Measurements from ENCODE around the gene CDH13. TPM values are rescaled to one million over a fixed set of nuclear protein-coding genes. Genes with fewer than 3 reads are reported as not detected.

The CDH13 gene
- total and polyA plus RNA-seq, 9 of the 15 experiments (the other 6 are each of a cell fraction or from before 2014, with no cell fraction given) = 0.03 TPM; not detected in 8

- ATAC-seq = no peak
- H3K27me3 ChIP-seq (ENCODE audit: control insufficient read depth in 2 of 2, insufficient read depth in 2 of 2, low read length in 2 of 2) = no peaks in the 10 kb centered on the region
- no peaks in the 10 kb centered on the region for H3K4me1 ChIP-seq (replicated peaks in 1 of 2; ENCODE audit: control insufficient read depth in 2 of 2, insufficient read depth in 2 of 2, low read length in 2 of 2)
- no peak overlapping the region for H3K9ac ChIP-seq (ENCODE audit: insufficient read depth in 1 of 2, low read depth in 2 of 2, low read length in 2 of 2)
- TF ChIP-seq, protein P1, sequence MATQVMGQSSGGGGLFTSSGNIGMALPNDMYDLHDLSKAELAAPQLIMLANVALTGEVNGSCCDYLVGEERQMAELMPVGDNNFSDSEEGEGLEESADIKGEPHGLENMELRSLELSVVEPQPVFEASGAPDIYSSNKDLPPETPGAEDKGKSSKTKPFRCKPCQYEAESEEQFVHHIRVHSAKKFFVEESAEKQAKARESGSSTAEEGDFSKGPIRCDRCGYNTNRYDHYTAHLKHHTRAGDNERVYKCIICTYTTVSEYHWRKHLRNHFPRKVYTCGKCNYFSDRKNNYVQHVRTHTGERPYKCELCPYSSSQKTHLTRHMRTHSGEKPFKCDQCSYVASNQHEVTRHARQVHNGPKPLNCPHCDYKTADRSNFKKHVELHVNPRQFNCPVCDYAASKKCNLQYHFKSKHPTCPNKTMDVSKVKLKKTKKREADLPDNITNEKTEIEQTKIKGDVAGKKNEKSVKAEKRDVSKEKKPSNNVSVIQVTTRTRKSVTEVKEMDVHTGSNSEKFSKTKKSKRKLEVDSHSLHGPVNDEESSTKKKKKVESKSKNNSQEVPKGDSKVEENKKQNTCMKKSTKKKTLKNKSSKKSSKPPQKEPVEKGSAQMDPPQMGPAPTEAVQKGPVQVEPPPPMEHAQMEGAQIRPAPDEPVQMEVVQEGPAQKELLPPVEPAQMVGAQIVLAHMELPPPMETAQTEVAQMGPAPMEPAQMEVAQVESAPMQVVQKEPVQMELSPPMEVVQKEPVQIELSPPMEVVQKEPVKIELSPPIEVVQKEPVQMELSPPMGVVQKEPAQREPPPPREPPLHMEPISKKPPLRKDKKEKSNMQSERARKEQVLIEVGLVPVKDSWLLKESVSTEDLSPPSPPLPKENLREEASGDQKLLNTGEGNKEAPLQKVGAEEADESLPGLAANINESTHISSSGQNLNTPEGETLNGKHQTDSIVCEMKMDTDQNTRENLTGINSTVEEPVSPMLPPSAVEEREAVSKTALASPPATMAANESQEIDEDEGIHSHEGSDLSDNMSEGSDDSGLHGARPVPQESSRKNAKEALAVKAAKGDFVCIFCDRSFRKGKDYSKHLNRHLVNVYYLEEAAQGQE (IDR thresholded peaks at IDR 0.05; ENCODE audit: borderline replicate concordance) = peak; percentile 59
- TF ChIP-seq, protein P1 (CRISPR knock-in tag; IDR thresholded peaks at IDR 0.05; ENCODE audit: low read depth) = no peak
- TF ChIP-seq PRDM10 (IDR thresholded peaks at IDR 0.05; ENCODE audit: partially characterized antibody) = no peak
- no peak overlapping the region for H3K27ac ChIP-seq (ENCODE audit: extremely low read depth, low read depth, low read length)
- no peaks in the 10 kb centered on the region for H3K79me2 ChIP-seq (ENCODE audit: control insufficient read depth, insufficient read depth, low read length)
- CTCF ChIA-PET (ENCODE audit: low intra/inter-chr PET ratio) = no interaction called here
- H3K4me2 ChIP-seq (ENCODE audit: insufficient read depth, low read length) = no peak overlapping the region
- no peak overlapping the region for H2AFZ ChIP-seq (ENCODE audit: low read depth, low read length)
- 1% methylated on average over 6 of the region's 6 CpGs for WGBS (ENCODE audit: insufficient coverage, low coverage, missing lambda C conversion rate)
- DNase-seq (ENCODE audit: extremely low read depth in 1 of 4, low spot score in 3 of 4) = no peak
- intact Hi-C loops (cut with micrococcal nuclease) = no loop called here
- no peak for FAIRE-seq
- H4K20me1 ChIP-seq (replicated peaks; ENCODE audit: control insufficient read depth, insufficient read depth, low read length) = no peaks in the 10 kb centered on the region
- no peak overlapping the region for H3K4me3 ChIP-seq
- H3K9me1 ChIP-seq (ENCODE audit: control insufficient read depth, insufficient read depth, low read length) = no peaks in the 10 kb centered on the region
- H3K9me3 ChIP-seq (replicated peaks; ENCODE audit: control insufficient read depth, insufficient read depth, low read depth, low read length) = no peaks in the 10 kb centered on the region; the same call in 1 of the 2 replicates
- BruUV-seq (replicated peaks) = no TSS peak
- in situ Hi-C loops (cut with MboI) = no loop called here
- H3K36me3 ChIP-seq (ENCODE audit: control insufficient read depth, insufficient read depth, low read length) = no peaks in the 10 kb centered on the region
- POLR2A ChIA-PET = interaction anchor here (0.6 kb wide), 1 partner anchor 137 kb away, joined by 3 read pairs; no protein-coding TSS in a partner anchor
Measured at GRCh38 chr16:82859662-82860061, 232.9 kb downstream of the CDH13 start.

Measured in K562 (cell line).